H9 (cell line): Measurements from ENCODE around the gene THSD7B. TPM values are rescaled to one million over a fixed set of nuclear protein-coding genes. Genes with fewer than 3 reads are reported as not detected.

Experiments
- DNase-seq: peaks from one replicate; pipeline ENCODE4 v3.0.0-alpha.2; 2017
- H2AFZ ChIP-seq: one replicate; pipeline ENCODE4 v1.6.1; 2013; ENCODE audit warnings: mild to moderate bottlenecking, low read length, control low read depth, moderate library complexity
- H2AK5ac ChIP-seq: 2 replicates; pipeline ENCODE4 v1.6.1; 2013; ENCODE audit warnings: low read length, control low read depth, mixed read lengths; ENCODE audit not compliant: insufficient read length
- H2BK120ac ChIP-seq: one replicate; pipeline ENCODE4 v1.6.1; 2013; ENCODE audit warnings: low read depth, mild to moderate bottlenecking, low read length, control low read depth, inconsistent platforms; ENCODE audit not compliant: poor library complexity, severe bottlenecking
- H2BK12ac ChIP-seq: 2 replicates; pipeline ENCODE4 v1.6.1; 2013; ENCODE audit warnings: low read length, control low read depth, mixed read lengths, low read depth; ENCODE audit not compliant: insufficient read length
- H2BK15ac ChIP-seq: 2 replicates; pipeline ENCODE4 v1.6.1; 2013; ENCODE audit warnings: low read depth, low read length, control low read depth
- H2BK20ac ChIP-seq: one replicate; pipeline ENCODE4 v1.6.1; 2013; ENCODE audit warnings: low read depth, mild to moderate bottlenecking, low read length, control low read depth, inconsistent platforms; ENCODE audit not compliant: poor library complexity, severe bottlenecking
- H2BK5ac ChIP-seq: 2 replicates; pipeline ENCODE4 v1.6.1; 2013; ENCODE audit warnings: low read length, control low read depth, mixed read lengths; ENCODE audit not compliant: insufficient read length
- H3K14ac ChIP-seq: 2 replicates; pipeline ENCODE4 v1.6.1; 2013; ENCODE audit warnings: low read length, control low read depth; ENCODE audit not compliant: insufficient read depth
- H3K18ac ChIP-seq: 2 replicates; pipeline ENCODE4 v1.6.1; 2013; ENCODE audit warnings: low read depth, mild to moderate bottlenecking, mixed read lengths, low read length, control low read depth; ENCODE audit not compliant: insufficient read length
- H3K23ac ChIP-seq: 2 replicates; pipeline ENCODE4 v1.6.1; 2013; ENCODE audit warnings: low read length, control low read depth, mixed read lengths, low read depth; ENCODE audit not compliant: insufficient read length
- H3K23me2 ChIP-seq: 2 replicates; pipeline ENCODE4 v1.6.1; 2013; ENCODE audit warnings: low read depth, mild to moderate bottlenecking, mixed read lengths, low read length, control low read depth; ENCODE audit not compliant: insufficient read length, poor library complexity, severe bottlenecking
- H3K27ac ChIP-seq: 2 replicates; pipeline ENCODE4 v1.5.1; 2013; ENCODE audit warnings: low read length, control low read depth, mixed read lengths, low read depth; ENCODE audit not compliant: insufficient read length
- H3K27me3 ChIP-seq: 2 replicates; pipeline ENCODE4 v1.6.1; 2013; ENCODE audit warnings: low read length, control low read depth, inconsistent platforms; ENCODE audit not compliant: insufficient read depth
- H3K4ac ChIP-seq: 2 replicates; pipeline ENCODE4 v1.6.1; 2013; ENCODE audit warnings: low read depth, mild to moderate bottlenecking, control low read depth, inconsistent platforms, low read length, moderate library complexity
- H3K4me1 ChIP-seq: 2 replicates; pipeline ENCODE4 v1.6.1; 2013; ENCODE audit warnings: low read length, control low read depth, inconsistent platforms; ENCODE audit not compliant: insufficient read depth
- H3K4me2 ChIP-seq: 2 replicates; pipeline ENCODE4 v1.6.1; 2013; ENCODE audit warnings: low read length, control low read depth, mixed read lengths; ENCODE audit not compliant: insufficient read length, insufficient read depth
- H3K56ac ChIP-seq: 2 replicates; pipeline ENCODE4 v1.6.1; 2013; ENCODE audit warnings: low read depth, mild to moderate bottlenecking, mixed read lengths, low read length, control low read depth; ENCODE audit not compliant: insufficient read length
- H3K79me1 ChIP-seq: 2 replicates; pipeline ENCODE4 v1.6.1; 2013; ENCODE audit warnings: low read depth, mild to moderate bottlenecking, moderate library complexity, low read length, control low read depth, inconsistent platforms; ENCODE audit not compliant: insufficient read depth, poor library complexity, severe bottlenecking
- H3K79me2 ChIP-seq: 2 replicates; pipeline ENCODE4 v1.6.1; 2013; ENCODE audit warnings: low read length, control low read depth, inconsistent platforms; ENCODE audit not compliant: insufficient read depth
- H3K9ac ChIP-seq: 2 replicates; pipeline ENCODE4 v1.6.1; 2013; ENCODE audit warnings: low read length, control low read depth, mixed read lengths; ENCODE audit not compliant: insufficient read length; ENCODE audit errors: extremely low read depth
- H3K9me3 ChIP-seq: one replicate; pipeline ENCODE4 v1.6.1; 2013; ENCODE audit warnings: low read depth, low read length, inconsistent platforms; ENCODE audit not compliant: control insufficient read depth
- H3T11ph ChIP-seq: one replicate; pipeline ENCODE4 v1.6.1; 2013; ENCODE audit warnings: mild to moderate bottlenecking, low read length, control low read depth, inconsistent platforms
- H4K20me1 ChIP-seq: one replicate; pipeline ENCODE4 v1.6.1; 2013; ENCODE audit not compliant: control insufficient read depth, insufficient read length, insufficient read depth
- H4K5ac ChIP-seq: 2 replicates; pipeline ENCODE4 v1.6.1; 2013; ENCODE audit warnings: low read depth, mild to moderate bottlenecking, mixed read lengths, low read length, control low read depth; ENCODE audit not compliant: insufficient read length
- H4K8ac ChIP-seq: replicated peaks from 2 replicates; pipeline ENCODE4 v1.6.1; 2013; ENCODE audit warnings: low read length, control low read depth, mixed read lengths, low read depth; ENCODE audit not compliant: insufficient read length
- H4K91ac ChIP-seq: 2 replicates; pipeline ENCODE4 v1.6.1; 2013; ENCODE audit warnings: low read depth, mild to moderate bottlenecking, moderate library complexity, mixed read lengths, low read length, control low read depth; ENCODE audit not compliant: insufficient read length
- H3K27ac Mint-ChIP-seq, 3 experiments: 2 replicates in 2 of 3; 3 replicates in 1 of 3; pipeline ENCODE4 v1.8.0; 2020 to 2021; ENCODE audit warnings: mixed read lengths in 3 of 3, mild to moderate bottlenecking in 1 of 3, moderate library complexity in 1 of 3
- H3K27me3 Mint-ChIP-seq: 2 replicates; pipeline ENCODE4 v1.8.0; 2021; ENCODE audit warnings: low read depth, mild to moderate bottlenecking, moderate library complexity, mixed read lengths
- H3K36me3 Mint-ChIP-seq, 3 experiments: 2 replicates in 2 of 3; 3 replicates in 1 of 3; pipeline ENCODE4 v1.8.0; 2020 to 2021; ENCODE audit warnings: low read depth in 3 of 3, mixed read lengths in 3 of 3; ENCODE audit not compliant: insufficient read depth in 1 of 3
- H3K4me1 Mint-ChIP-seq, 2 experiments: 2 replicates each; pipeline ENCODE4 v1.8.0; 2020; ENCODE audit warnings: mixed read lengths in 2 of 2
- H3K4me3 Mint-ChIP-seq, 2 experiments: 2 replicates in 1 of 2; 3 replicates in 1 of 2; pipeline ENCODE4 v1.8.0; 2020 to 2021; ENCODE audit warnings: mild to moderate bottlenecking in 2 of 2, mixed read lengths in 2 of 2, moderate library complexity in 1 of 2
- H3K9me3 Mint-ChIP-seq, 2 experiments: 2 replicates in 1 of 2; 3 replicates in 1 of 2; pipeline ENCODE4 v1.8.0; 2020; ENCODE audit warnings: mild to moderate bottlenecking in 2 of 2, mixed read lengths in 2 of 2, moderate library complexity in 1 of 2
- CTCF ChIP-seq: fragments of 200-600 bp; sonication (generic); conservative IDR thresholded peaks from 3 replicates; pipeline ENCODE4 v1.8.0; 2021; ENCODE audit warnings: antibody characterized with exemption, mild to moderate bottlenecking
- WGBS: extraction: QIAGEN DNeasy Blood & Tissue Kit; methylation state at CpG from one replicate; pipeline ENCODE4 v1.1.7; 2013; ENCODE audit warnings: missing lambda C conversion rate, low lambda C conversion rate, mixed read lengths; ENCODE audit not compliant: insufficient read length; ENCODE audit errors: extremely low coverage; 5-methylcytosine and 5-hydroxymethylcytosine counted together
- total RNA-seq: library from RNA; stranded (reverse); gene quantifications from 2 replicates; pipeline ENCODE4 v1.2.1, GENCODE V29; 2021

Gene THSD7B
- total RNA-seq, 1 experiment from 2014 or later = 0.85 TPM

GRCh38 chr2:137444970-137445369 lies 679.6 kb downstream of the THSD7B start:
- Histone ChIP-seq H3K4me1 (no peaks in the 10 kb centered on the region), H3K79me2 (no peaks in the 10 kb centered on the region), H2AK5ac (no peak overlapping the region), H2BK20ac (no peak overlapping the region), H4K5ac (no peak overlapping the region), H4K91ac (no peak overlapping the region), H4K20me1 (no peaks in the 10 kb centered on the region), H3K4ac (no peak overlapping the region), H3K18ac (no peak overlapping the region), H3K27me3 (no peaks in the 10 kb centered on the region), H2AFZ (no peak overlapping the region), H3K4me2 (no peak overlapping the region), H3K14ac (no peak overlapping the region), H3K23me2 (no peaks in the 10 kb centered on the region), H2BK12ac (no peak overlapping the region), H3K56ac (no peak overlapping the region), H3K23ac (no peak overlapping the region), H3K9ac (no peak overlapping the region), H4K8ac (no peak overlapping the region), H2BK5ac (no peak overlapping the region), H2BK15ac (no peak overlapping the region), H3K27ac (no peak overlapping the region), H3K9me3 (no peaks in the 10 kb centered on the region), H3K79me1 (no peaks in the 10 kb centered on the region), H2BK120ac (no peak overlapping the region), H3T11ph (no peak overlapping the region)
- WGBS = no CpG with 5 or more reads among the region's 1 CpG
- Mint-ChIP-seq H3K27me3 (no peaks in the 10 kb centered on the region), H3K4me1 (peaks cover 5 to 11% of the 10 kb centered on the region in 2 experiments; a peak in 3 of 4 replicates), H3K36me3 (peaks cover 0 to 5% (median 0%) of the 10 kb centered on the region in 3 experiments; a peak in 3 of 7 replicates), H3K4me3 (no peak overlapping the region), H3K9me3 (peaks cover 0 to 3% of the 10 kb centered on the region in 2 experiments; a peak in 2 of 5 replicates), H3K27ac (no peak overlapping the region)
- no peak for DNase-seq
- no peak for TF ChIP-seq CTCF
